HEK293 (cell line): Measurements from ENCODE around the gene VANGL2.

Experiments
- KLF10 ChIP-seq: fragments of 450-650 bp; IDR thresholded peaks from 2 replicates; pipeline ENCODE4 v1.5.1; 2018; ENCODE audit warnings: missing biosample characterization, mild to moderate bottlenecking, missing genetic modification characterization
- ZNF174 ChIP-seq: fragments of 450-650 bp; formaldehyde crosslinking; IDR thresholded peaks from 2 replicates; pipeline ENCODE4 v1.5.0; 2017; ENCODE audit warnings: missing biosample characterization, mild to moderate bottlenecking, missing genetic modification characterization
- ZNF510 ChIP-seq: fragments of 450-650 bp; formaldehyde crosslinking; IDR thresholded peaks from 2 replicates; pipeline ENCODE4 v1.5.1; 2018; ENCODE audit warnings: mild to moderate bottlenecking, missing genetic modification characterization, missing biosample characterization; ENCODE audit not compliant: insufficient replicate concordance
- ZNF837 ChIP-seq: fragments of 450-650 bp; formaldehyde crosslinking; IDR thresholded peaks from 2 replicates; pipeline ENCODE4 v1.5.1; 2016; ENCODE audit warnings: missing biosample characterization, missing genetic modification characterization
- TF ChIP-seq, protein P1 (sequence below): fragments of 450-650 bp; formaldehyde crosslinking; IDR thresholded peaks from 2 replicates; pipeline ENCODE4 v1.5.1; 2016; ENCODE audit warnings: missing biosample characterization, missing genetic modification characterization, low read depth
- TF ChIP-seq, protein P2 (sequence below): fragments of 450-650 bp; formaldehyde crosslinking; IDR thresholded peaks from 2 replicates; pipeline ENCODE4 v1.5.1; 2016; ENCODE audit warnings: missing biosample characterization, missing genetic modification characterization
- TF ChIP-seq, protein P3 (sequence below): fragments of 450-650 bp; formaldehyde crosslinking; conservative IDR thresholded peaks from 2 replicates; pipeline ENCODE4 v1.5.1; 2016; ENCODE audit warnings: low read depth, missing biosample characterization, missing genetic modification characterization
- TF ChIP-seq, protein P4 (sequence below): fragments of 450-650 bp; IDR thresholded peaks from 2 replicates; pipeline ENCODE4 v1.5.1; 2018; ENCODE audit warnings: missing biosample characterization, mild to moderate bottlenecking, missing genetic modification characterization

DNA sequence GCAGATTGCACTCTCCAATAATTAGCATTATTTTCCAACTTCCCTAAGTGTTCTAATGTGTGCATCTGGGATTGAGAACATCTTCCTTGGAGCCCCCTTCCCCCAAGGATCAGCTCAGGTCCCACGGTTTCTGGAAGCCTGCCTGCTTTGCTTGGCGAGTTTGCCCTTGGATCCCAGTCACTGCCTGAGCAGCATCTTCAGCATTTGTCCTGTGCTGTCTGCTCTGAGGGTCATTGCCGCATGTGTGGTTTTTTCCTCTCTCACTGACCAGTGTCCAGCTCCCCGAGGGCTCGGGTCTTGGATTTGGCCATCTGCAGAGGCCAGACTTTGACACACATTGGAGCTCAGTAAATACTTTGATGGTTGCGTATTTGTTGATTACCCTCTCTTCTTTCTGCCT lies 18.1 kb downstream of the VANGL2 start:
- TF ChIP-seq ZNF837 (tag by site-specific recombination) = no peak
- TF ChIP-seq, protein P1, sequence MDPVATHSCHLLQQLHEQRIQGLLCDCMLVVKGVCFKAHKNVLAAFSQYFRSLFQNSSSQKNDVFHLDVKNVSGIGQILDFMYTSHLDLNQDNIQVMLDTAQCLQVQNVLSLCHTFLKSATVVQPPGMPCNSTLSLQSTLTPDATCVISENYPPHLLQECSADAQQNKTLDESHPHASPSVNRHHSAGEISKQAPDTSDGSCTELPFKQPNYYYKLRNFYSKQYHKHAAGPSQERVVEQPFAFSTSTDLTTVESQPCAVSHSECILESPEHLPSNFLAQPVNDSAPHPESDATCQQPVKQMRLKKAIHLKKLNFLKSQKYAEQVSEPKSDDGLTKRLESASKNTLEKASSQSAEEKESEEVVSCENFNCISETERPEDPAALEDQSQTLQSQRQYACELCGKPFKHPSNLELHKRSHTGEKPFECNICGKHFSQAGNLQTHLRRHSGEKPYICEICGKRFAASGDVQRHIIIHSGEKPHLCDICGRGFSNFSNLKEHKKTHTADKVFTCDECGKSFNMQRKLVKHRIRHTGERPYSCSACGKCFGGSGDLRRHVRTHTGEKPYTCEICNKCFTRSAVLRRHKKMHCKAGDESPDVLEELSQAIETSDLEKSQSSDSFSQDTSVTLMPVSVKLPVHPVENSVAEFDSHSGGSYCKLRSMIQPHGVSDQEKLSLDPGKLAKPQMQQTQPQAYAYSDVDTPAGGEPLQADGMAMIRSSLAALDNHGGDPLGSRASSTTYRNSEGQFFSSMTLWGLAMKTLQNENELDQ (tag by site-specific recombination) = no peak
- no peak for TF ChIP-seq ZNF510 (tag by site-specific recombination)
- TF ChIP-seq ZNF174 = no peak
- TF ChIP-seq, protein P2, sequence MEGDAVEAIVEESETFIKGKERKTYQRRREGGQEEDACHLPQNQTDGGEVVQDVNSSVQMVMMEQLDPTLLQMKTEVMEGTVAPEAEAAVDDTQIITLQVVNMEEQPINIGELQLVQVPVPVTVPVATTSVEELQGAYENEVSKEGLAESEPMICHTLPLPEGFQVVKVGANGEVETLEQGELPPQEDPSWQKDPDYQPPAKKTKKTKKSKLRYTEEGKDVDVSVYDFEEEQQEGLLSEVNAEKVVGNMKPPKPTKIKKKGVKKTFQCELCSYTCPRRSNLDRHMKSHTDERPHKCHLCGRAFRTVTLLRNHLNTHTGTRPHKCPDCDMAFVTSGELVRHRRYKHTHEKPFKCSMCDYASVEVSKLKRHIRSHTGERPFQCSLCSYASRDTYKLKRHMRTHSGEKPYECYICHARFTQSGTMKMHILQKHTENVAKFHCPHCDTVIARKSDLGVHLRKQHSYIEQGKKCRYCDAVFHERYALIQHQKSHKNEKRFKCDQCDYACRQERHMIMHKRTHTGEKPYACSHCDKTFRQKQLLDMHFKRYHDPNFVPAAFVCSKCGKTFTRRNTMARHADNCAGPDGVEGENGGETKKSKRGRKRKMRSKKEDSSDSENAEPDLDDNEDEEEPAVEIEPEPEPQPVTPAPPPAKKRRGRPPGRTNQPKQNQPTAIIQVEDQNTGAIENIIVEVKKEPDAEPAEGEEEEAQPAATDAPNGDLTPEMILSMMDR = no peak
- TF ChIP-seq, protein P3, sequence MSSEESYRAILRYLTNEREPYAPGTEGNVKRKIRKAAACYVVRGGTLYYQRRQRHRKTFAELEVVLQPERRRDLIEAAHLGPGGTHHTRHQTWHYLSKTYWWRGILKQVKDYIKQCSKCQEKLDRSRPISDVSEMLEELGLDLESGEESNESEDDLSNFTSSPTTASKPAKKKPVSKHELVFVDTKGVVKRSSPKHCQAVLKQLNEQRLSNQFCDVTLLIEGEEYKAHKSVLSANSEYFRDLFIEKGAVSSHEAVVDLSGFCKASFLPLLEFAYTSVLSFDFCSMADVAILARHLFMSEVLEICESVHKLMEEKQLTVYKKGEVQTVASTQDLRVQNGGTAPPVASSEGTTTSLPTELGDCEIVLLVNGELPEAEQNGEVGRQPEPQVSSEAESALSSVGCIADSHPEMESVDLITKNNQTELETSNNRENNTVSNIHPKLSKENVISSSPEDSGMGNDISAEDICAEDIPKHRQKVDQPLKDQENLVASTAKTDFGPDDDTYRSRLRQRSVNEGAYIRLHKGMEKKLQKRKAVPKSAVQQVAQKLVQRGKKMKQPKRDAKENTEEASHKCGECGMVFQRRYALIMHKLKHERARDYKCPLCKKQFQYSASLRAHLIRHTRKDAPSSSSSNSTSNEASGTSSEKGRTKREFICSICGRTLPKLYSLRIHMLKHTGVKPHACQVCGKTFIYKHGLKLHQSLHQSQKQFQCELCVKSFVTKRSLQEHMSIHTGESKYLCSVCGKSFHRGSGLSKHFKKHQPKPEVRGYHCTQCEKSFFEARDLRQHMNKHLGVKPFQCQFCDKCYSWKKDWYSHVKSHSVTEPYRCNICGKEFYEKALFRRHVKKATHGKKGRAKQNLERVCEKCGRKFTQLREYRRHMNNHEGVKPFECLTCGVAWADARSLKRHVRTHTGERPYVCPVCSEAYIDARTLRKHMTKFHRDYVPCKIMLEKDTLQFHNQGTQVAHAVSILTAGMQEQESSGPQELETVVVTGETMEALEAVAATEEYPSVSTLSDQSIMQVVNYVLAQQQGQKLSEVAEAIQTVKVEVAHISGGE = no peak
- no peak for TF ChIP-seq KLF10 (tag by site-specific recombination)
- TF ChIP-seq, protein P4, sequence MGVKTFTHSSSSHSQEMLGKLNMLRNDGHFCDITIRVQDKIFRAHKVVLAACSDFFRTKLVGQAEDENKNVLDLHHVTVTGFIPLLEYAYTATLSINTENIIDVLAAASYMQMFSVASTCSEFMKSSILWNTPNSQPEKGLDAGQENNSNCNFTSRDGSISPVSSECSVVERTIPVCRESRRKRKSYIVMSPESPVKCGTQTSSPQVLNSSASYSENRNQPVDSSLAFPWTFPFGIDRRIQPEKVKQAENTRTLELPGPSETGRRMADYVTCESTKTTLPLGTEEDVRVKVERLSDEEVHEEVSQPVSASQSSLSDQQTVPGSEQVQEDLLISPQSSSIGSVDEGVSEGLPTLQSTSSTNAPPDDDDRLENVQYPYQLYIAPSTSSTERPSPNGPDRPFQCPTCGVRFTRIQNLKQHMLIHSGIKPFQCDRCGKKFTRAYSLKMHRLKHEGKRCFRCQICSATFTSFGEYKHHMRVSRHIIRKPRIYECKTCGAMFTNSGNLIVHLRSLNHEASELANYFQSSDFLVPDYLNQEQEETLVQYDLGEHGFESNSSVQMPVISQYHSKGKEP (tag by site-specific recombination) = no peak
